ENCODE measurements around the gene HTT-AS.

HTT-AS gene

DNA sequence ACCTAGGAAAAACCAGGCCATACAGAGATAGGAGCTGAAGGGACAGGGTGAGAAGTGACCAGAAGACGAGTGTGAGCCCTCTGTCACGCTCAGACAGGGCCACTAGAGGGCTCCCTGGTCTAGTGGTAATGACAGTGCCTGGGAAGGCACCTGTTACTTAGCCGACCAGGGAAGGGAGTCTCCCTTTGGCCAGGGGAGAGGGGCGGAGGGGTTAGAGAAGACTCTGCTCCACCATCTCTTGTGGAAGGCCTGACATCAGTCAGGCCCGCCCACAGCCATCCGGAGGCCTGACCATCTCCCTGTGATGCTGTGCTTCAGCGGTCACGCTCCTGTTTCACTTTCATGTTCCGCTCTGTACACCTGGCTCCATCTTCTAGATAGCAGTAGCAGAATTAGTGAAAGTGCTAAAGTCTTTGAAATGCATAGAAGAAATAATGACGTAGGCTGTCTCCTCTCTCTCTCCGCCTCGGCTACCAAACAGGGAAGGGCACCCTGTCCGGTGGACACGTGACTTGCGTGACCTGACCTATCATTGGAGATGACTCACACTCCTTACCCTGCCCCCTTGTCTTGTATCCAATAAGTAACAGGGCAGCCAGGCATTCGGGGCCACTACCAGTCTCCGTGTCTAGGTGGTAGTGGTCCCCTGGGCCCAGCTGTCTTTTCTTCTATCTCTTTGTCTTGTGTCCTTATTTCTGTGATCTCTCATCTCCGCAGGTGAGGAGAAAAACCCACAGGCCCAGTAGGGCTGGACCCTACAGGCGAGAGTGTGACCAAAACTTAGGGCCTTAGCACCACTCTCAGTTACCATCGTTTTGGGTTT lies 26.7 kb downstream of the HTT-AS start:
- DNase-seq, result peak; percentile 11 to 48

DNA sequence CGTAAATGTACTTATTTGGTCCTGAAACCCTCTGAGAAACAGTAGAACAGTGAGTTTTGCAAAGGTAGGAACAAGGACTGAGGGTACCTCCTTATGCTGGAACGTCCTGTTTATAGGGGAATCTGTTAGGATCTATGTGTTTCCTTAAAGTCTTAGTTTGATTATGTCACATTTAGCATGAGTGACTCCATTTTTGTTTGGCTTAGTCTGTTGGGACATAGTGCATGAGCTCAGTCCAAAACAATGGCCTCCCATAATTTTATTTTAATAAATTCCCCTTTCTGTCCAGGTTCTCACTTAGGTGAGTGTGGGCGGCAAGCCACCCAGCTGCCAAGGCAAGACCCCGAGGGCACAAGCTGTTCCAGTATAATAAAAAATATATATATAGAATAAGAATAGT lies 27.7 kb downstream of the HTT-AS start:
- no peak for DNase-seq

DNA sequence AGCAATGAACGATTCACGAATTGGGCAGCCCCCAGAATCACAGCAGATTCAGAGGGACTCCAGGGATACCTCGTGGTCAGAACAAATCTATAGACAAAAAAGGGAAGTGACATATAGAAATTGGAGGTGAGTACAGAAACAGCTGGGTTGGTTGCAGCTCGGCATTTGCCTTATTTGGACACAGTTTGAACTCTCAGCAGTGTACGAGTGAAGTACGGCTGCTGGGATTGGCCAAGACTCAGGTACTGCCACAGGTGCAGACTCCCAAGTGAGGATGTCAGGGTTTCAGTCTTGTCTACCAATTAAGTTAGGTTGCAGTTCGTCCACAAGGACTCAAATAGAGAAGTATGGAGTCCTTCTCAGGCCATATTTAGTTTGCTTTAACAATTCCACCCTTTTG lies 28.2 kb downstream of the HTT-AS start:
- no peak for DNase-seq

DNA sequence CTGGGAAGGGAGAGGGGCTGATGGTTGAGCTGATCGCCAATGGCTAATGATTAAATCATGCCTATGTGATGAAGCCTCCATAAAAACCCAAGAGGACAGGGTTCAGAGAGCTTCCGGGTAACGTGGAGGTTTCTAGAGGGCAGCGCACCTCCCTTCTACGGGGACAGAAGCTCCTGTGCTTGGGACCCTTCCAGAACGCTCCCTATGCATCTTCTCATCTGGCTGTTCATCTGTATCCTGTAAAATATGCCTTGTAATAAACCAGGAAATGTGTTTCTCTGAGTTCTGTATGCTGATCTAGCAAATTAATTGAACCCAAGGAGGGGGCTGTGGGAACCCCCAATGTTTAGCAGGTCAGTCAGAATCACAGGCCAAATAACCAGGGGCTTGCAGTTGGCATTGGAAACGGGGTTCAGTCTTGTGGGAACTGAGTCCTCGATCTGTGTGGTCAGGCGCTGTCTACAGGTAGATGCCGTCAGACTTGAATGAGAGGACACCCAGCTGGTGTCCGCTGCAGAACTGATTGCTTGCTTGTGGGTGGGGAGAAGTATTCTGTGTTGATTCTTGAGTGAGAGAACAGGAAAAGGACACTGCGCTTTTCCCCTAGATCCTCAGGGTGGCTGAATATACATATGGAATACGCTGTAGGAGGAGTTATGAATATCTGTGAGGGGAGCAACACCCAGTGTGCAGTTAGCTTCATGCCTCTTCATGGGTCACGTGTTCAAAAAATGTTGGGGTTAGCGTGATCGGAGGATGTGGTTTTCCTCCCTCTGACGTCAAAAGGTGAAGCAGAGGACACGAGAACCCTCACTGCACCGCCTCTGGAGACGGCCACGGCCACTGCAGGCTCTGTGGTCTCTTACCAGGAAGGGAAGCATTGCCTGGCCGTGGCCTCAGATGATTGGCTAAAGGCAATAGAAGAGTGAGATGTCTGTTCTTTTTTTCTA lies 29.2 kb downstream of the HTT-AS start:
- DNase-seq, result no peak

DNA sequence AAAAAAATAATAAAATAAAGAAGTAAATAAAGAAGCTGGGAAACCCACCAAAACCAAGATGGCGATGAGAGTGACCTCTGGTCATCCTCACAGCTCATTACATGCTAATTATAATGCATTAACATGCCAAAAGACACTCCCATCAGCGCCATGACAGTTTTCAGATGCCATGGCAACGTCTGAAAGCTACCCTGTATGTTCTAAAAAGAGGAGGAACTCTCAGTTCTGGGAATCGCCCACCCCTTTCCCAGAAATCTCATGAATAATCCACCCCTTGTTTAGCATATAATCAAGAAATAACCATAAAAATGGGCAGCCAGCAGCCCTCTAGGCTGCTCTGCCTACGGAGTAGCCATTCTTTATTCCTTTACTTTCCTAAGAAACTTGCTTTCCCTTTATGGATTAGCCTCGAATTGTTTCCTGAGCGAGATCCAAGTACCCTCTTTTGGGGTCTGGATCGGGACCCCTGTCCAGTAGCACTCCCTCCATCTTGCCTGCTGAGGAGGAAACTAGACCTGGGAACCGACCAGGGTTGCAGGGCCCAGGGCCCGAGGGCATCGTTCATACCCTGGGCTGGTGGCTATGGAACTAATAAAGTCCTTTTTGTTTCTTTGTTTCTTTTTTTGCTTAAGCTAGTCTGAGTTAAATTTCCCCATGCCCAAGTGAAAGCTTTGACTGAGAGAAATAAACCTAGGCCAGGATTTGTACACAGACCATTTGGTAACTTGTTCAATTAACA lies 30.9 kb downstream of the HTT-AS start:
- no peak for DNase-seq

DNA sequence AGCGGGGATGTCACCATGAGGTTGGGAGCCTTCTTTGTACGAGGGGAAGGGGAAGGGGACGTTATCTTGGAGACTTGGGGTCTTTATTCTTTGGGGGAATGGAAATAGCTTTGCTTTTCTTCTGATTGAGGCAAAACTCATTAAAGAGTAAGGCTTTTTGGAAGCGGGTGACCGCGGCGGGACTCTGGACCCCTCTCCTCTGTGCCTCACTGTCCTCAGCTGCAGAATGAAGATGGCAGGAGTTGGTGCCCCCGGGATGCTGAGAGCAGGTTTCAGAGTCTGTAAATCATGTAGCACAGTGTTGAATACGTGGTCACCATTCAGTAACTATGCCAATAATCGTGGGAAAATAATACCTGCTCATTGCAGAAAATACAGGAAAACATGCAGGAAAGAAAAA lies 32.1 kb downstream of the HTT-AS start:
- no peak for DNase-seq

DNA sequence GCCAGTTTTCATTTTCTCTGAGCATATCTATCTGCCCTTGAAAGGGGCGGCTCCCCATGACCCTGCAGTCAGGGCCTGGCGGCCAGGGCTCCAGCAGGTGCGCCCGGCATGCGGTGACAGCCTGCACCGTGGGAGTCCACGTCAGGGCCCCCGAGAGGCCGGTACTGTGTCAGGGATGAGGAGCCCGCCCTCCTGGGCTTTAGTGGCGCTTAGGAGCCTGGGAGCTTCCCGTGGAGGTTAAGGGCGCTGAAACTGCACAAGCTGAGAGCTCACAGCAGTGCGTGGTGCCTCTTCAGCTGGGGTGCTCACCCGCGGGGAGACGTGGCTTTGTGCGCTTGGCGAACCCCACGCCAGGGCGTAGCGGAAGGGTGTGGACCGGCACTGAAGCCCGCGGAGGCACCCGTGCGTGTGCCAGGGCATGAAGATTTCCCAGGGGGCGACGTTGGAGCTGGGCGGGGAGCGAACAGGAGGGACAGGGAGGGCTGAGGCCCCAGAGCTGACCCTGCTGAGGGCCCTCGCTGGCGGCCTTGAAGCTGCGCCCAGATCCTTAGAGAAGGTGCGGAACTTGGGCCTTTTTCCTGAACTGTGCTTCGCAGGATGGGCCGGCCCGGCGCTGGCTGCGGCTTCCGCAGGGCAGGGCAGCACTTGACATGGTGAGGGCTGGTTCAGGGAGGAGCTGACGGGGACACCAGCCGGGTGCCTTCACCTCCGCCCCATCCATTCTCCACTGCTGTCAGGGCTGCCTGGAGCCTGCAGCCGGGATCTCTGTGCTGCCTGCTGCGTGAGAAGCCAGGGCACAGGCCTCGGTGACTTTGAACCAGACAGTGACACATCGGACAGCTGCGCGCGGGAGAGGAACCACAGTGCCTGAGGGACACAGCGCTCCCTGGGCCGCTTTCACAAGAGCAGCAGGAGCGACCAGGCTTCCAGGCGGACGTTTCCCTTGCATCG lies 32.9 kb downstream of the HTT-AS start:
- no peak for DNase-seq

DNA sequence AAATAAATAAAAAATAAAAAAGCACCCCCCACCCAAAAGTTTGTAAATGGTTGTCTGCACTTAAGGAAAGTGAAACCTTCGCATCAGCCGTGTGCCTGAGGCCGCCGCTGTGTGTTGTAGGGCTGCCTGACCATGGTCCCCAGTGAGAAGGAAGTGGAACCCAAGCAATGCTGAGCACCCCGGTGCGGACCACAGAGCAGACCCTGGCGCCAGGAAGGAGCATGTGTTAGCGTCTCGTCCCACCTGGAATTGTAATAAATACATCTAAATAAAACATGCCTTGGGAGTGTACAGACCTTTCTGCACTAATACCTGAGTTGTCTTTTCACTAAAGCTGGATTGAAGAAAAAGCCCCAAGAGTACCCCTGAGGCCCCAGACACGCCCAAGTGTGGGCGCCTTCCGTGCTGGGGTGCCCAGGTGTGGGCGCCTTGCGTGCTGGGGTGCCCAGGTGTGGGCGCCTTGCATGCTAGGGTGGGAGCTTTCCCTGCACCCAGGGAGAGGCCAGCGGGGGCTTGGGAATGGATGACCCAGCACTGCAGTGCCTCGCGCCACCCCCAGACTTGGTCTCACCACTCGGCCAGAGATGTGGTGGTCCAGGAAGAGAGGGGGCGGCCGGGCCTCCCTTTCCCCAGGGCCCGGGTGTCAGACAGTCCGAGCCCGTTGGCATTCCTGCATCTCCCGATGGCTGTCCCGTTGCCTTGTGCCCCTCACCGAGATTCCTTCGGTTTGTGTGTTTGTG lies 33.7 kb downstream of the HTT-AS start:
- no peak for DNase-seq

DNA sequence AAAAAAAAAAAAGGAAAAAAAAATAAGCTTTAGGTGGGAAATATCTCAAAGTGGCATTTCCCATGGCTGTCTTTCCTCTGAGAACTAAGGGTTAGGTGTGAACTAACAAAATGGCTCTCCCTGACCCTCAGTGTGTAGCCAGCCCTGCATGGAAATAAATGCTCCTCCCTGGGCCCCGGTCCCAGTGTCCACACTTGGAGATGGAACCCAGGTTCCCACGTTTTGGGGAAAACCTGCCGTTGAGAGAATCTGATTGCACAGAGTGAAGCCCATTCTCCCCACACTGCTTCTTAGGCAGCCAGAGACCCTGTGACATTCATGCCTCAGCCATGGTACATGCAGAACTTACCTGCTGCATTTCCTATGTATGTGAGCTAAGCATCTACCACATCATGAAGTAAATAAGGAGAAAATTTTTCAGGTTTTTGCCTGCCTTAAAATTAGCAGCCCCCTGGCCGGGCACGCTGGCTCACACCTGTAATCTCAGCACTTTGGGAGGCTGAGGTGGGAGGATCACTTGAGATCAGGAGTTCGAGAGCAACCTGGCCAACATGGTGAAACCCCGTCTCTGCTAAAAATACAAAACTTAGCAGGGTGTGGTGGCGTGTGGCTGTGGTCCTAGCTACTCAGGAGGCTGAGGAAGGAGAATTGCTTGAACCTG lies 34.5 kb downstream of the HTT-AS start:
- DNase-seq, result no peak

DNA sequence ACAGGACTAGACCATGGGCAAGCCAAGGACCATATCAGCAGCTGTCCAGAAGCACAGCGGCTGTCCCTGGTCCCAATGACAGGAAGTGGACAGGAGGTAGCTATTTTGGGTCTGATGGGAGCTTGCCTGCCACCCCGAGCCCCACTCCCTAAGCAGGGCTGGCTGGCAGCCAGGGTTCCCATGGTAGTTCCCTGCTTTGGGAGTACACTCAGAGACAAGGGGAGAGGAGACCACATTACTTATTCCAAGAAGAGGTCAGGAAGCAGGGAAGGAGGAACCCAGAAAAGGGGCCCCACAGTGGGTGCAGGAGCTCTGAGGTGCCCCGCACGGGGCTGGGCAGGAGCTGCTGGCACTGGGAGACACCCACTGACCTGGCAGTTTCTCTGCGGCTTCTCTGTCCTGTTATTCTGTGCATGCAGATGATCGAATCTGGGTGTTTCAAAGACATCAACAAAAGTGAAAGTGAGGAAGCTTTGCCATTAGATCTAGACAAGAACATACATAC lies 36.3 kb downstream of the HTT-AS start:
- DNase-seq, result no peak

DNA sequence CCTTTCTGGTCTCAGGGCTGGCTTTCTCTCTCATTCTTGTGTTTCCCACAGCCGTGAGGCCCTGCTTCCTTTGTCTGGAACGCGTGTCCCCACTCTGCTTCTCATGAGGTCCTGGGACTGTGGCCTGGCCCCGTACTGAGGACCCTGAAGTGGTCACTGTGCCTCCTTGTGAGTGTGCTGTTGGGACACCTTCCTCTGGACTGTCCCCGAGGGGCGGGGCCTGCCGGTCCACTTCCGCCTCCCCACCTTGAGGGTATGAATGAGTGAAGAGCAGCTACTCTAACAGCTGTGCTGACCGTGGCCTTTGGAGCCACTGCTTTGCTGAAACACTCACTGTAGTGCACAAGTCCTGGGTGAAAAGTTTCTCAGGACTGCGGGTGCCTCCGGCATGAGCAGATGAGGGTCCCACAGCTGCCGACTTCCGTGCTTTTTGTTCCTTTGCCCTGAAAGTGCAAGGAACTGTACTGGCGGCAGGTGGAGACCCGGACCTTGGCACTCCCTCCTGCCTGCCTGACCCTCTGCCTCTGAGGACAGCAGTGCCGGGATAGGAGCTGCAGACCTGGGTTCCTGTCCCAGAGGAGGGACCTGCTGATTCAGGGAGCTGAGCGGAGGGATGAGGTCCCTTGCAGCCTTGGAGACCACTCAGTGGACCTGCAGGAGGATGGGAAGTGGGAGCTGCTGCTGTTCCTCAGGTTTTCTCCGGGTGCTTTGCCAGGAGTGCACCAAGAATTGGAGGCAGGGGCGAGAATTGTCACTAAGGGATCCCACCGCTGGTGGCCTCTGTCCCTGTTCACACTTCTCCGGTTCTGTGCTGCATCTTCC lies 38.0 kb downstream of the HTT-AS start:
- no peak for DNase-seq

DNA sequence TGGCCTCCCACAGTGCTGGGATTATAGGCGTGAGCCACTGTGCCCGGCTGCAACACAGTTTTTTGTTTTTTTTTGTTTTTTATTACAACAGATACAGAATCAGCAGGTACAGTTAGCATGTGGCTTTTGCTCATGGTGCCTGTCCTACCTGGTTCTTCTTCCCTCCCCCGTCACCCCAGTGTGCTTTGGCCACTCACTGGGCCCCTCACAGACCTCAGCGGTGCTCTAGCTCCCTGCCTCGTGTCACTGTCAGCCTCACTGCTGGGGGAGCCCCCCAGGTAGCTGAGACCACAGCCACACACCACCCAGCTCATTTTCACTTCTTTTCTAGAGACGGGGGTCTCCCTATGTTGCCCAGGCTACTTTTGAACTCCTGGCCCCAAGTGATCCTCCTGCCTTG lies 38.7 kb downstream of the HTT-AS start:
- DNase-seq, result no peak

DNA sequence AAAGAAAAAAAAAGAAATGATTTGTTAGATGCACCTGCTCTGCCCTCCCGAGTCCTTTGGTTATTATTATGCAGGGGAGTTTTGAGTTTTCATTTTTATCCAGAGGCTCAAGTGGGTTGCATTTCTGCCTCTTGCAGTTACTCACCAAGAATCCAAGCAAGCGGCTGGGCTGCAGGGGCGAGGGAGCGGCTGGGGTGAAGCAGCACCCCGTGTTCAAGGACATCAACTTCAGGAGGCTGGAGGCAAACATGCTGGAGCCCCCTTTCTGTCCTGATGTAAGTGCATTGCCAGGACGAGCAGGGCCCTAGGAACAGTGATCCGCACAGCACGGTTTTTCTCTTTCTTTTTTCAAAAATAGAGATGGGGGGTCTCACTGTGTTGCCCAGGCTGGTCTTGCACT lies 39.1 kb downstream of the HTT-AS start:
- DNase-seq, result no peak

DNA sequence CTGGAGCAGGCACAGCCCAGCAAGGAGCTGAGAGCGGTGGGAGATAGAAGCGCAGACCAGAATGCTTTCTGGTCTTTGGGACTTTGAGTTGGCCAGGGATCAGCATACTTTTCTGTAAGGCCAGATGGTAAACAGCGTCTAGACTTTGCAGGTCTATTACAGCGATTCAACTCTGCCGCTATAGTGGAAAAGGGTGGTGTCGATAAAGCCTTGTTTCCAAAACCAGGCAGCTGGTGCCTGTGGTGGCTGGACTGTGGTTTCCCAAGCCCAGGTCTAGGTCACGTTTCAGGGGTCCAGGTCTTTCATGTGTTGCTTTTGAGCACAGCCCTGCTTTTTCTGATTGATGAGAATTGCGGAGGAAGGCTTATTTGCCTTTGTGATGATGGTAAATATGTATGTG lies 40.1 kb downstream of the HTT-AS start:
- no peak for DNase-seq

DNA sequence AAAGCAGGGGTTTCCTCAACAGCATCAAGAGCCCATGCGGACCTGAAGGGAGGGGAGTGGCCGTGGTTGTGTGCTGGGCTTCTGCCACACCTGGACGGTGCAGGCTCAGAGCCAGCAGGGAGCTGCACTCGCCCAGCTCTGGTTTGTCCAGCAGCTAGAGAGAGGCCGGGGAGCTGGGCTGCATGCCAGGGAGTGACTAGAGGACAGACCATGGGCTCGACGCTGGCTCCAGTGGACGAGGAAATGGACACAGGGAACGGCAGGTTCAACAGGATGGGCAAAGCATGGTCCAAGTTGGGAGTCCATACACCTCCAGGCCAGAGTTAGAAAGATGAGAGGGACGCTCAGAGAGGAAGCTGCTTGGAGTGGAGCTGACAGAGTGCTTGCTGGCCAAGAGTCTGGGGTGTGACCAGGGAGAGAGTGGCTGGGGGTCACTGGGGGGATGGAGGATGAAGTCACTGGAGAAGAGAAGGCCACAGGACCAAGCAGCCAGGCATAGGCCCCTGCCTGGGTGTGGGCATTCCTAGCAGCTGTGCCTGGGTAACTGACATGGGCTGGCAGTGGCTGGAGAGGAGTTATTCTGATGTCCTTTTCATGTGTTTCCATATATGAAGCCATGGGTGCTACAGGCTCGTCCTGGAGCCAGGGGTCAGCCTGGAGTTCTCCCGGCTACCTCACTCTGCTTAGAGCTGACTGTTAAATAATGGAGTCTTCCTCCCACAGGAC lies 42.8 kb downstream of the HTT-AS start:
- DNase-seq, result no peak

DNA sequence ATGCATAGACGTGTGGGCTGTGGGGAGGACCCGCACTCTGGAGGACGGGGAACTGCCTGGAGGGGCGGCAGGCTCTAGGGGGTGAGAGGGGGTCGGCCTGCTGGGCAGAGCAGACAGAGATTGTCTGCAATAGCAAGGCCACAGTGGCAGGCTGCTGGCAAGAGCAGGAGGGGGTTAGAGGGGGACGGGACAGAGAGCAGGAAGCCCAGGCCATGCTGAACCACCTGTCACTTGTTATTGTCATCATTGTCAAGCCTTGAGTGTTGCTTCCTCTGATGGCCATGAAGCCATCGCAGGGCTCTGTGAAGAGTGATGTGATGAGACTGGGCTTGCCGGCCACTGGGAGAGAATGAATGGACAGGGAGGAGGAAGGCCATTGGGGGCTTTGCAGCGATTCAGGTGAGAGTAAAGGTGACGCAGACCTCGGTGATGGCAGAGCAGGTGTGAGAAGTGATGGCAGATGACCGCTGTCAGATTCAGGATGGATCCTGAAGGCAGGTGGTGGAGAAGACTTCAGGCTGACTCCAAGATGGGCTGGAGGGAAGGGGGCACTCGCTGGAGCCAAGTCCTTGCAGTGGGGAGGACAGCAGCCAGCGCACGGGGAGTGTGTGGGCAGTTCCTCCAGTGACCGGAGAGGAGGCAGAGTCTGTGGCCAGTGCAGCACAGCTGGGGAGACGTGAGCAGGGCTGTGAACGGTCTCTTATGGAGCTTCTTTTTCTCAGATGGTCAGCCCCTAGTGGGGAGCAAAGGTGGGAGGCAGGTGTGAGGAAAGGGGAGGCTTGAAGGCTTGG lies 43.6 kb downstream of the HTT-AS start:
- DNase-seq, result no peak

DNA sequence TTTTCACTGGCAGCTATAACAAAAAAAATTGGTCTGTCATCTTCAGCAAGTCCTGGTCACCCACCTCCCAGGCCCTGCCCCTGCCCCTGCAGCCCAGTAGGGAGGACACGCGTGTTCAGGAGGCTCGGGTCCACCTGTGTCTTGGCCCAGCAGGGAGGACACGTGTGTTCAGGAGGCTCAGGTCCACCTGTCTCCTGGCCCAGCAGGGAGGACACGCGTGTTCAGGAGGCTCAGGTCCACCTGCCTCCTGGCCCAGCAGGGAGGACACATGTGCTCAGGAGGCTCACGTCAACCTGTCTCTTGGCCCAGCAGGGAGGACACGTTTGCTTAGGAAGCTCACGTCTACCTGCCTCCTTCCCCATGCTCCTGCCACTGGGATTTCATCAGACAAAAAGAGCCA lies 44.9 kb downstream of the HTT-AS start:
- DNase-seq, result no peak

DNA sequence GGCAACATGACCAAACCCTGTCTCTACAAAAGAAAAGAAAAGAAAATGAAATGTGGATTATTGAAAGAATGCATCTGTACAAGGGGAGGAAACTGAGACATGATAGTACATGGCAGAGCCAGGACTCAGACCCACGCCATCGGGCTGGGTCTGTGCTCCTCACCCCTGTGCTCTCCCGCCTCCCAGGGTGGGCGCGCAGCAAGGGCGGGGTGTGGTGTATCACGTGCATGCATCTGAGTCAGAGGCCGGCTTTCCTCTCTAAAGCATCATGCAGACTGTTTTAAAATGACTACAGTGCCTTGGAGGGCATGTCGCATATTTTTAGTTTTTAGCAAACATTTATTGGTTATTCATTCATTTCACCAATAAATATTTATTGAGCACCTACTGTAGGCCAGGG lies 47.8 kb downstream of the HTT-AS start:
- no peak for DNase-seq
